AG10803 (cell line): ENCODE data around the gene ABI3BP.

ENCODE experiments used
- DNase-seq: peaks from one replicate; pipeline ENCODE4 v3.0.0; 2010; ENCODE audit warnings: low read depth
- H3K4me3 ChIP-seq: 2 replicates; pipeline ENCODE4 v1.5.1; 2011; ENCODE audit warnings: mild to moderate bottlenecking, low read length, control low read depth
- TF ChIP-seq, protein P1 (sequence below): conservative IDR thresholded peaks from 2 replicates; pipeline ENCODE4 v1.5.1; 2011; ENCODE audit warnings: mild to moderate bottlenecking, low read length, control low read depth, inconsistent platforms

The ABI3BP gene

DNA sequence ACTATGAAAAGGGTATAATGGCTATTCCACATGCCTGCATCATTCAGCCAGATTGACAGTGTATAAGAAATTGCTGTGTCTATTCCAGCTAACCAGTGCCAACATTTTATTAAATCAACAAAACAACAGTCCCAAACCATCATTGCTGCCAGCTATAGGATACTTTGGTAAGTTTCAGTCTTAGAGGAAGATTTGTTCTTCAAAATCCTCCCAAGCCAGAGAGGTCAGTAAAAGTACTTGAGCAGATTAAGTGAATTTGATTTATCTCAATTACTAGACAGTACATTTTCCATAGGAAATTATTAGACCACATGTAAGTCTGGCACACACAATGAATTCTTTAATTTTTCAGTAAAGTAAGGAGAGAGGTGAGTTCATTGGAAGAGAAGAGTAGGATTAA, 233.3 kb downstream of the ABI3BP start:
- TF ChIP-seq, protein P1, sequence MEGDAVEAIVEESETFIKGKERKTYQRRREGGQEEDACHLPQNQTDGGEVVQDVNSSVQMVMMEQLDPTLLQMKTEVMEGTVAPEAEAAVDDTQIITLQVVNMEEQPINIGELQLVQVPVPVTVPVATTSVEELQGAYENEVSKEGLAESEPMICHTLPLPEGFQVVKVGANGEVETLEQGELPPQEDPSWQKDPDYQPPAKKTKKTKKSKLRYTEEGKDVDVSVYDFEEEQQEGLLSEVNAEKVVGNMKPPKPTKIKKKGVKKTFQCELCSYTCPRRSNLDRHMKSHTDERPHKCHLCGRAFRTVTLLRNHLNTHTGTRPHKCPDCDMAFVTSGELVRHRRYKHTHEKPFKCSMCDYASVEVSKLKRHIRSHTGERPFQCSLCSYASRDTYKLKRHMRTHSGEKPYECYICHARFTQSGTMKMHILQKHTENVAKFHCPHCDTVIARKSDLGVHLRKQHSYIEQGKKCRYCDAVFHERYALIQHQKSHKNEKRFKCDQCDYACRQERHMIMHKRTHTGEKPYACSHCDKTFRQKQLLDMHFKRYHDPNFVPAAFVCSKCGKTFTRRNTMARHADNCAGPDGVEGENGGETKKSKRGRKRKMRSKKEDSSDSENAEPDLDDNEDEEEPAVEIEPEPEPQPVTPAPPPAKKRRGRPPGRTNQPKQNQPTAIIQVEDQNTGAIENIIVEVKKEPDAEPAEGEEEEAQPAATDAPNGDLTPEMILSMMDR: no peak
- DNase-seq: no peak
- peak overlapping the region; percentile 22; the same call in 1 of the 2 replicates for H3K4me3 ChIP-seq

- no peak for DNase-seq
- H3K4me3 ChIP-seq: no peak overlapping the region
- TF ChIP-seq, protein P1: no peak
Measured at GRCh38 chr3:100759159-100759558, 234.1 kb downstream of the ABI3BP start.

GRCh38 chr3:100756441-100756840, 236.8 kb downstream of the ABI3BP start:
- H3K4me3 ChIP-seq: no peak overlapping the region

DNA sequence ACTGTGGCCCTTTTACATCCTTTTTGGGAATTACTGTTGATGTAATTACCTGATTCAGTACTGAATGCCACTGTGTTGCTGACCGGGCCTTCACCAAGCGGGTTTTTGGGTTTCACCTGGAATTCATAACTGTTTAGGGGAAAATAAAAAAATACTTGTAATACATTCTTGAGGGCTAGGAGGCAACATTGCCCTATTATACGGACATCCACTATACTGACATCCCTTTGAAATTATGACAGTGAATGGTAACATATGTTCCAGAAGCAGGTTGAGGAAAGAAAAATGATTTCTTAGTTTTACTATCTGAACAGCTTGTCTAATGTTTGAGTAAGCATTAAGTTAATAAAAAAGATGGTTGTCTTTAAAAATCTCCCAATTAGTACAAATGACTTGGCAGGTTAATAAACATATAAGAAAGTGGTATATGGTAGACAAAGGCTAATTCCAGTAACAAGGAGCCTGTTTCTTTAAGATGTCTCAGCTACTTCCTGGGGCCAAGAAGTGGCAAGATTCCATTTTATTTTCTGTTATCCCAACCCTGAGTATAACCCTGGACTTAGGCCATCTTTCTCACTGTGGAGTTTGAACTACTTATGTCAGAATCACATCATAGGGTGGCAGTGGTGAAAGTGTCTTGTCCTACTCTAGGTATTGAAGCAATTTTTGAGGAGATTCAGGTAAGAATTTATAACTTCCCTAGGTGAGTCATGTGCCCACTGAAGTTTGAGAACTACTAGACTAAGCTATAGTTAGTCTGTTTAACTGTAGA, 238.5 kb downstream of the ABI3BP start:
- peak; percentile 17 for DNase-seq
- no peak overlapping the region for H3K4me3 ChIP-seq
- TF ChIP-seq, protein P1: peak; percentile 27; the same call in 1 of the 2 replicates

More at GRCh38 chr3:100756441-100756840, 236.8 kb downstream of the ABI3BP start:
- peak; percentile 85 for DNase-seq
- TF ChIP-seq, protein P1: no peak

GRCh38 chr3:100753846-100754245, 239.4 kb downstream of the ABI3BP start:
- H3K4me3 ChIP-seq: no peak overlapping the region
- TF ChIP-seq, protein P1: no peak
- DNase-seq: peak; percentile 13

GRCh38 chr3:100748967-100749366, 244.3 kb downstream of the ABI3BP start:
- TF ChIP-seq, protein P1: no peak
- no peak overlapping the region for H3K4me3 ChIP-seq
- no peak for DNase-seq

GRCh38 chr3:100748220-100748619, 245.0 kb downstream of the ABI3BP start:
- TF ChIP-seq, protein P1: no peak
- DNase-seq: no peak
- H3K4me3 ChIP-seq: no peak overlapping the region
